ENCODE measurements around the gene CELSR2.
A peak's percentile ranks its signal among the peaks of the same experiment; 100 is the strongest.
"Not testable (repeated sequence)": the region's sequence is repeated elsewhere in the genome, so short reads cannot be mapped to it uniquely, and the experiment has no call there.

Gene CELSR2, protein sequence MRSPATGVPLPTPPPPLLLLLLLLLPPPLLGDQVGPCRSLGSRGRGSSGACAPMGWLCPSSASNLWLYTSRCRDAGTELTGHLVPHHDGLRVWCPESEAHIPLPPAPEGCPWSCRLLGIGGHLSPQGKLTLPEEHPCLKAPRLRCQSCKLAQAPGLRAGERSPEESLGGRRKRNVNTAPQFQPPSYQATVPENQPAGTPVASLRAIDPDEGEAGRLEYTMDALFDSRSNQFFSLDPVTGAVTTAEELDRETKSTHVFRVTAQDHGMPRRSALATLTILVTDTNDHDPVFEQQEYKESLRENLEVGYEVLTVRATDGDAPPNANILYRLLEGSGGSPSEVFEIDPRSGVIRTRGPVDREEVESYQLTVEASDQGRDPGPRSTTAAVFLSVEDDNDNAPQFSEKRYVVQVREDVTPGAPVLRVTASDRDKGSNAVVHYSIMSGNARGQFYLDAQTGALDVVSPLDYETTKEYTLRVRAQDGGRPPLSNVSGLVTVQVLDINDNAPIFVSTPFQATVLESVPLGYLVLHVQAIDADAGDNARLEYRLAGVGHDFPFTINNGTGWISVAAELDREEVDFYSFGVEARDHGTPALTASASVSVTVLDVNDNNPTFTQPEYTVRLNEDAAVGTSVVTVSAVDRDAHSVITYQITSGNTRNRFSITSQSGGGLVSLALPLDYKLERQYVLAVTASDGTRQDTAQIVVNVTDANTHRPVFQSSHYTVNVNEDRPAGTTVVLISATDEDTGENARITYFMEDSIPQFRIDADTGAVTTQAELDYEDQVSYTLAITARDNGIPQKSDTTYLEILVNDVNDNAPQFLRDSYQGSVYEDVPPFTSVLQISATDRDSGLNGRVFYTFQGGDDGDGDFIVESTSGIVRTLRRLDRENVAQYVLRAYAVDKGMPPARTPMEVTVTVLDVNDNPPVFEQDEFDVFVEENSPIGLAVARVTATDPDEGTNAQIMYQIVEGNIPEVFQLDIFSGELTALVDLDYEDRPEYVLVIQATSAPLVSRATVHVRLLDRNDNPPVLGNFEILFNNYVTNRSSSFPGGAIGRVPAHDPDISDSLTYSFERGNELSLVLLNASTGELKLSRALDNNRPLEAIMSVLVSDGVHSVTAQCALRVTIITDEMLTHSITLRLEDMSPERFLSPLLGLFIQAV (N-terminal part only)

DNA sequence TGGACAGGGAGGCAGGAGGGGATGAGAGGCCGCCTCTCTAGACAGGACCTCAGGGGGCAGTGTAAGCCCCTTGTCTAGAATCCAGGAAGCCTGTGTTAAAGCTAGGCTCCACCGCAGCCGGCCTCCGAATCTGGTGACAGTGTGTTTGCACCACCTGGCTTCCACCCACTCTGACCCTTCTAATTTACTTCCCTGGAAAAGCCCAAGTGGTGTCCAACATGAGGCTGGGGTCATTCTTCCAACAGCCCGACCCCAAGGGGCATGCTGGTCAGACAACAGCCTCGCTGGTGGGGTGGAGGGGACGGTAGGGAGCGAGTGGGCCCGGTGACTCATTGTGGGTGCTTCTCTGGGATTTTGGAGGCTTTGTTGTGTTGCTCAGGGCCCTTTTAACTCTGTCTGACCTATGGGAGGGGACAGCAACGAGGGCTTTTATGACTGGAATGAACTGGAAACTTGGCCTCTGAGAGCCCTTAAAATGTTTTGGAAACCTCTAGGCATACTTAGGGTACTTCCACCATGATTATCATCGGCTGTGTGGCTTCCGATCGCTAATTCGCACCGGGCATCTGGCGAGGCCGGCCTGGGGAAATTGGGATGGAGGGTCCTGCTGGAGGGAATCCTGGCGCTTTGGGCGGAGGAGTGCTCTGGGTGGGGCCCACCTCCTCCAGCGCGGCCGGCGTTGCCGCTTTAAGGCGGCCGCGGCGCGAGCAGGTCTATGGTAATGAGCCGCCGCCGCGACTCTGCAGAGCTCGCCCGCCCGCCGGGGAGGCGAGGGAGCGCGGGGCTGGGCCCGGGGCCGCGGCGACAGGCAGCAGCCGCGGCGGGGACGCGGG lies at the start of gene CELSR2:
Gene CELSR2 (plus strand): TSS at position 743 of the 833 bp plus-strand sequence. CDS start 541 bp downstream, outside the sequence.
- DNase-seq, result peak; percentile 58

DNA sequence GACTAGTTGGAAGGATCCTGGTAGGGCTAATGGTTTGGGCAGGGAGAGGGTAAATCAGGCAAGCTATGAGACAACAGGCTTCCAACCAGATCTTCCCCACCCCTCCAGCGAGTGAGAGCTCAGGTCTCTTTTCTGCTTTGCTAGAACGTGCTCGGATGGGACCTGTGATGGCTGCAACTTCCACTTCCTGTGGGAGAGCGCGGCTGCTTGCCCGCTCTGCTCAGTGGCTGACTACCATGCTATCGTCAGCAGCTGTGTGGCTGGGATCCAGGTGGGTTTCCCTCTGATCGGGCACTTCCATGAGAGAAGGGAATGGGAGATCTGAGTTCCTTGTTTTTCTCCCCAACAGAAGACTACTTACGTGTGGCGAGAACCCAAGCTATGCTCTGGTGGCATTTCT lies 49.6 kb upstream of the CELSR2 start:
- DNase-seq, result no peak

DNA sequence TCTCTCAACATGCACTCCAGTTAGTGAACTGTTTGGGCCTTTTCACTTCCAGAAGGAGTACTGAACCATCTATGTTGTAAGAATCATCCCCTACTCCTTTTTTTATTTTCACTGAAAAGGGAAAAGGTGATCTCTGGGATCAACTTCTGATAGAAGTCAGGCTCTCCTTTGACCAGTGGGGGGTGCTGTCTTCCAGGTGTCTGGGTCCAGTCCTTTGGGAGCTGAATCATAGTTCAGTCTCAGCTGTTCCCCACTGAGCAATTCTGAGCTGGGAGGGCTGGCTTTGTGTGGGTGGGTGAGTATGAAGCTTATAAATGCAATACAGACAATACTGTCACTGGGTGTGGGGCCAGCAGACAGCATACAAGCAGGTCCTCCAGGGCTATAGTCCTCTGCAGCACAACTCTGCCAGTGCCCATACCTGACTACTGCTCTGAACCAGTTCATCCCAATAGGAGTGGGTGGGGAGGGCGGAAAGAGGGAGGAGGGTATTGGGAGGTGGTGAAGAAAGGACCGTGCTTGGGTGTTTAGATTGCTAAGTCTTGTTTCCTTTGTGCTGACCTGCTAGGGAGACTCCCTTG lies 48.1 kb upstream of the CELSR2 start:
- peak; percentile 41 for DNase-seq

DNA sequence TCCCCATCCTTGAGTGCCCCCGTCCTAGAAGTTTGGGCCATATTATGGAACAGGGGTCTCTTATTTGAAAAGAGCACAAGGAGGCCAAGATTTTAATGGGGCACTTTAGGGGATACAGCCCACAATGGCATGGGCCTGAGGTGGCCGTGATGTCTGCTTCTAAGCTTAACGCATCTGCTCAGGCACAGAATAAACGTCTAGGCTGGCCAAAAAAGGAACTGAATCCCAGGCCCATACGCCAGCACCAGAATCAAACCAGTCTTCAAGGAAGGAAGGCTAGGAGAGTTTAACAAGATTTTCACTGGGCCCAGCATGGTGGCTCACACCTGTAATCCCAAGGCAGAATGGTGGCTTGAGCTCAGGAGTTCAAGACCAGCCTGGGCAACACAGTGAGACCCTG lies 44.9 kb upstream of the CELSR2 start:
- DNase-seq, result no peak

DNA sequence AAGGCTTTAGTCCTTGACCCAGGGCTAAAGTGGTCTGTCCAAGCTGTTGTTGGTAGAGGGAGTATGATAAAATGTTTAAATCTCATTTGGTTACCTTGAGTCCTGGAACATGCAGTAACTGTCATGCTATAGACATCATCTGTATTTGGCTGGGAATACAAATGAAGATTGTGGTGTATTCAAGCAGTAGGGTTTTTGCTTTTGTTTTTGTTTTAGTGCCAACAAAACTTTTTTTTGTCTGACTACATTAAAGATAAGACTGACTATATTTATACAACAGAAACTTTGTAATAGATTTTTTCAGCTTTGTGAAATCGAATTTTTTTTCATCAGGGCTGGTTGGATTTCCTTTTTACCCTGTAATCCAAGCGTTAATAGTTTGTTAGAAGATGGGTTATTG lies 43.0 kb upstream of the CELSR2 start:
- DNase-seq, result no peak

DNA sequence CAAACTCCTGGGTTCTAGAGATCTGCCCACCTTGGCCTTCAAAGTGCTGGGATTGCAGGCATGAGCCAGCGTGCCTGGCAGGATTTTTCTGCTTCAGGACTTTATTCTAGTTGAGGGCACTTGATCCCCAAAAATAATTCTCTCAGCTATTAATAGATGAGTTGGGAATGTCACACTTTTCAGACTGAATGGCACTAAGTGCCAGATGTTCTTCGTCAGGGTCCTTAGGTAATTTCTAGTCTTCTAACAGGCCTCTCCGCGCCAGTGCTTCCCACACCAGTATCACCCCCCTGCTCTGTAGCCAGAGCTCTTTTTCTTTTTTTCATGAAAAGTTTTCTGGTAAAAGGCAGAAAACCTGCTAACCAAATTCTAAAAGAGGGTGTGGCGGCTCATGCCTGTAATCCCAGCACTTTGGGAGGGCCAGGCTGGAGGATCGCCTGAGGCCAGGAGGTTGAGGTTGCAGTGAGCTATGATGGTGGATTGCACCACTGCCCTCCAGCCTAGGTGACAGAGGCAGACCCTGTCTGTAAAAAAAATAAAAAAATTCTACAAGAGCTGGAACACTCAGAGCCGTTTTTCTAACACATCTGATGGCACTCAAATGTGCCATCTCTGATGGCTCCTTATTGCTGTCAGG lies 41.8 kb upstream of the CELSR2 start:
- DNase-seq, result no peak

DNA sequence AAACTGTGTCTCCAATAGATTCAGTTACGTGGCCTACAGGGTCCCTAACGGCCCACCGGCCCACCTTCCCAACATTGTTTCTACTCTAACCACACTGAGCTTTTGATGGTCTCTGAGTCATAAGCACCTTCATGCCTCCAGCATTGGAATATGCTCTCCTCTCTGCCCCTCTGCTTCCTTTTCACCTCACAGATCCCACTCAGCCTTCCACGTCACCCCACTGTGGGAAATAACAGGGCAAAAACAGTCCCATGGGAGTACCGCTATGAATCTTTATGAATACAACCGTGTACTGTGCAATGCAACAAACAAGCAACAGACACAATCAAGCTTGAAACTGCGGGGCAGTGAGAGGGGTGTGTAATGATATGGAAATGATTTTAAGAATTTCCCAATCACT lies 40.9 kb upstream of the CELSR2 start:
- DNase-seq, result no peak

DNA sequence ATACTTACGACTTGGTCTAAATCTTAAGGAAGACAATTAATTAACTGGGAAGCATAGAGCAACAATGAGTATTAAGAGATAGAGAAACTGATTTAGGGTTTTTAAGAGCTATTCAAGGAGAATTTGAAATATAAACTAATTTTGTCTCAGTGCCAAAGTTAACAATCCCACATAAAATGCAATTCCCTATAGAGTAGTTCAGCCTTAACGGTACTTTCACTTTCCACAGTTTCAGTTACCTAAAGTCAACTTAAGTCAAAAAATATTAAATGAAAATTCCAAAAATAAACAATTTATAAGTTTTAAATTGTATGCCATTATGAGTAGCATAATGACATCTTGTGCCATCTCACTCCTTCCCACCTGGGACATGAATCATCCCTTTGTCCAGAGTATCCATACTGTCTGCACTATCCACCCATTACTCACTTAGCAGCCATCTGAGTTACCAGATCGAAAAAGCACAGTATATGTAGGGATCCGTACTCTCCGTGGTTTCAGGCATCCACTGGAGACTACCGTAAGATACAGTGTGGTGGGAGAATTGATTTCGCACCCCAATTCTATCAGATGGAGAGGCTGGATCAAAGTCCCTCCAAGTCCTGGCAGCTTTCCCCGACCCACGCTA lies 40.4 kb upstream of the CELSR2 start:
- DNase-seq, result no peak

DNA sequence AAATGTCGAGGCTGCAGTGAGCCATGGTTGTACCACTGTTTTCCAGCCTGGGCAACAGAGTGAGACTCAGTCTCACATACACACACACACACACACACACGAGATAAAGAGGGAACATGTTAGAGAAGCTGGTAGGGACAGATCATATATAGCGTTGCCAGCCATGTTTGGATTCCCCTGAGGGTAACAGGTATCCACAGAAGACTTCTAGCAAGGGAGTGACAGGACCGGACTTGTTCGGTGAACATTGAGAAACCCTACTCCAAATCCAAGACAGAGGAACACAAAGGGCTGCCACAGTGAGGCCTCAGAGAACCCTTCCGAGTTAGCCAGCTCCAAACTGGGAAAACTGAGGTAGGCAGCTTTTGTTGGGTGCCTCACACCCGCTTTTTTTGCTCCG lies 39.3 kb upstream of the CELSR2 start:
- DNase-seq, result peak; percentile 79

DNA sequence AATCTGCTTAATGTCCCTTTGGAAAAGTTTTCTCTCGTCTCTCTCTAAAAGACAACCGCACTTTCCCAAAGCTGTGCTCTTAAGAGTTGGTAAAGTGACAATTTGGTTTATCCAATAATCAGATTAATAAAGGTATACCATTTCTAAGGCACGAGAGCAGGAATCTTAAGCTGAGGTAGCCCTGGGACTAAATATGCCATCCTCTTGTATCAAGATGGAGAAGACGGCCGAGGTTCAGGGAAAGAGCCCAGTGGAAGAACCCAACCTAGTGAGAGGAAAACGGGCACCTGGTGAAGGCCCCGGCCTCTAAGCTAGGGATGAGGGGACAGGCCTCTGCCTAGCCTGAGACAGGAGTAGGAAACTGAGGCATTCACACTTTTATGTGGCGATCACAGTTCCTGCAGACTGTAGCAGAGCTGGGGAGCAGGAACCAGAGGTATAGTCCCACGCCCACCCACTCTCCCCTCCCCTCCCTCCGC lies 36.0 kb upstream of the CELSR2 start:
- DNase-seq, result no peak

DNA sequence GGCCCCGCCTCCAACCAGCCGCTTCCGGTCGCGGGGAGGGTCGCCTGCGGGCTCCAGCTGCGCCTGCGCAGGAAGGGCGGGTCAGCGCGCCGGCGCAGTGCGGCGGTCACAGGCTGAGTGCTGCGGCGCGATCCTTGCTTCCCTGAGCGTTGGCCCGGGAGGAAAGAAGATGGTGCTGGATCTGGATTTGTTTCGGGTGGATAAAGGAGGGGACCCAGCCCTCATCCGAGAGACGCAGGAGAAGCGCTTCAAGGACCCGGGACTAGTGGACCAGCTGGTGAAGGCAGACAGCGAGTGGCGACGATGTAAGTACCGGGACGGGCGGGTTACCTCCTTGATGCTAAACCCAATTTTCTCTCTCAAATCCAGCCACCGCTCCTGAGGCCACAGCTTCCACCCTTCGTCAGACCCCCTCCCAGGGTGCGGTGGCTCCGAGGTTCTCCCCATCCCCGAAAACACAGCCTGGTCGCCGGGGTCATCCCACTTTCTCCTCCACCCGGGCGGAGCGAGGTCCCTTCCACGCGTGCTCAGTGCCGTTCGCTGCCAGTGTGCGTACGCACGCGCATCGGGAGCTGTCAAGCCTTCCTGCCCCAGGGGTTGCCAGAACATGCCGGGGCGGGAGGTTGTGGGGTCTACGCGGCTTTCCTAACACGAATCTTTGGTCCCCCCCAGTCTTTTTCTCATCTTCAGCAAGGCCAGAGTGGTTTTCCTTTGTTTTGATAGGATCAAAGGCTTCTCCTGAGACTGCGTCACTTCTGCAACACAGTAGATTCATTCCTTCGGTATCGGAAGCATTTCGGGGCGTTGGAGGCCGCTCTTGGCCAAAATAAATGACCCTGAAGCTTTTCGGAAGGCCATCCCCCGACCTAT lies 35.3 kb upstream of the CELSR2 start, which contains the start of gene SARS1:
Gene SARS1 (plus strand): TSS at position 95 of the 870 bp plus-strand sequence. CDS start 75 bp downstream, at position 170.
- DNase-seq, result peak; percentile 85

DNA sequence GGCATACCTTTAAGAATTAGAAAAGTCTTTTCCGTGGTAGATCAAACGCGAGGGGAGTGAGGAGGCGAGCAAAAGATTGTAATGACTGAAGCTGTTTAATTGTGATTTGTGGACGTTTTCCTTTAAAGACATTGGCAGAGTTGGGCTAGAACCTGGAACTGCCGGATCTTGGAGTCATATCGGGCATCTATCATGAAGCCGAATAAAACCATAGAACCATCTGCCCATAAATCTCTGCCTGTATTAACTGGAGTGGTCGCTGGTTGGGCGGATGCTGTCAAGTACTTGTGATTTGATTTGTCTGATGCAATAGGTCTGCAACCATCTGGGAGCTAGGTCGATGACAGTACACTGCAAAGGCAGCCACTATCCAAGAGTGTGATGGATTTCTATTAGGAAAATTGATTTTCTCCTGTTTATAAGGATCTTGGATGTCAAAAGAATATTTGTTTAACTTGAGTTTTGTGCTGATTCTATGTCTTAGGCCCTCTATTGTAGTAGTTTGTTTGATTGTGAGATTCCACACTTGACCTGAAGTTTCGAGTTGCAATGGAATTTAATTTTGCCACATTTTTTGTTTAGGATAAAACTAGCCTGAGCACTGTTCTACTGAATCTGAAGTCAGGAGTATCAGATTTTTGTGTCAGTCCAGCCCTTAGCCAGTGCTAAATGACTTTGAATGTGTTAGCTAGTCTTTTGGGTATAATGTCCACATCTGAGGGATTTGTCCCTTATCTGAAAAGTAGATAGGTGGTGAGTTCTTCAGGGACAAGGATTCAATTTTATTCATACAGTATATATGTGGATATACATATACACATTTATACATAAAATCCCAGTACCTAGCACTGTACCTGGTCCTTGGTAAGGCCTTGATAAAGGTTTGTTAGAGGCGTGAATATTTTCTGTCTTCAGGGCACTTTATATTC lies 34.4 kb upstream of the CELSR2 start:
- DNase-seq, result peak; percentile 90

DNA sequence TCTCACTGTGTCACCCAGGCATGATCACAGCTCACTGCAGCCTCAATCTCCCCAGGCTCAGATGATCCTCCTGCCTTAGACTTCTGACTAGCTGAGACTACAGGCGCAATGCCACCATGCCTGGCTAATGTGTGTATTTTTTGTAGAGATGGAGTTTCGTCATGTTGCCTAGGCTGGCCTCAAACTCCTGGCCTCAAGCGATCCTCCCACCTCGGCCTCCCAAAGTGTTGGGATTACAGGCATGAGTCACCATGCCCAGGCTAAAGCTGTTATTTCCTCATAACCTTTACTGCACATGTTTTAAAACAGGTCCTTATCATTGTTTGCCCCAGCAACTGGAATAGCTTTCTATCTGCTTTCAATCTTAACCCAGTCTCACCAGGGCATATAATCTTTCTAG lies 32.7 kb upstream of the CELSR2 start:
- DNase-seq, result no peak

DNA sequence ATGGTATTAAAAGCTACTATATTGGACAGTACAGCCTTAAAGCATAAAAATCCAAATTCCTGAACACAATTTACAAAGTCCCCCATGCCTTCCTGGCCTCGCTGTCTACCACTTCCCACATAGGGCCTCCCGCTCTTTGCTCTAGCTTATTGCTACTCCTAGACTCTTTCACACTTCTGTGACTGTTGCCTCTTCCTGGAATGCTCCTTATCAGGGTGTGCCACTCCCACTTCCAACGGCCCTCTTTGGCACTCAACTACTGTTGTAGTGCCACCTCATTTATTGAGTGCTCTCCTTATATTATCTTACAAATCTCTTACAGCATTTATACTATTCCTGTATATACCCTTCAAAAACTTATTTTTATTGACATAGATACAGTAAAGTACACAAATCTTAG lies 30.8 kb upstream of the CELSR2 start:
- no peak for DNase-seq

DNA sequence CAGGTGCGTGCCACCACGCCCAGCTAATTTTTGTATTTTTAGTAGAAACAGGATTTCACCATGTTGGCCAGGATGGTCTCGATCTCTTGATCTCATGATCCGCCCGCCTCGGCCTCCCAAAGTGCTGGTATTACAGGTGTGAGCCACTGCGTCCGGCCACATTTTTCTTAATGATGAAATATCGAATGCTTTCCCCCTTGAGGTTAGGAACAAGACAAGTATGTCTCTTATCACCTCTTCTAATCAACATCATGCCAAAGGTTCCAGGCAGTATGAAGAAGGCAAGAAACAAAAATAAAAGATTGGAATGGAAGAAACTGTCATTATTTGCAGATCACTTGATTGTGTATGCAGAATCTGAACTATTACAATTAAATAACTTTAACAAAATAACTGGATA lies 28.1 kb upstream of the CELSR2 start:
- DNase-seq, result not testable (repeated sequence)

DNA sequence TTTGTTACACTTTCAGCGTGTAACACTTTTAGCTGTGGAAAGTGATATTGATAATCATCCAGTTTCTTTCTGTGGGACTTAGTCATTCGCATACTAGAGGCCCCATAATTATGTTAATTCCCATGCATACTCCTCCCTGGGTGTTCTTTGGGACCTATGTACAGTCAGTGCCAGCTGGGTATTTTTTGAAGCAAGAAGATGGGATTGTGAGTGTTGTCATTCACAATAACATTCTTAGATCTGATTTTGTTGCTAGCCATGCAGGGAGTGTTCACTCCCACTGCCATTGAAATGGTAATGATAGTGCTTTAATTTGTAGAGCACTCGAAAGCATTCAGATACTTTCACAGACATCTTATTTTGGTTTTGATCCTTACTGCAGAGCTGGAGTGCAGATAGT lies 24.0 kb upstream of the CELSR2 start:
- no peak for DNase-seq

DNA sequence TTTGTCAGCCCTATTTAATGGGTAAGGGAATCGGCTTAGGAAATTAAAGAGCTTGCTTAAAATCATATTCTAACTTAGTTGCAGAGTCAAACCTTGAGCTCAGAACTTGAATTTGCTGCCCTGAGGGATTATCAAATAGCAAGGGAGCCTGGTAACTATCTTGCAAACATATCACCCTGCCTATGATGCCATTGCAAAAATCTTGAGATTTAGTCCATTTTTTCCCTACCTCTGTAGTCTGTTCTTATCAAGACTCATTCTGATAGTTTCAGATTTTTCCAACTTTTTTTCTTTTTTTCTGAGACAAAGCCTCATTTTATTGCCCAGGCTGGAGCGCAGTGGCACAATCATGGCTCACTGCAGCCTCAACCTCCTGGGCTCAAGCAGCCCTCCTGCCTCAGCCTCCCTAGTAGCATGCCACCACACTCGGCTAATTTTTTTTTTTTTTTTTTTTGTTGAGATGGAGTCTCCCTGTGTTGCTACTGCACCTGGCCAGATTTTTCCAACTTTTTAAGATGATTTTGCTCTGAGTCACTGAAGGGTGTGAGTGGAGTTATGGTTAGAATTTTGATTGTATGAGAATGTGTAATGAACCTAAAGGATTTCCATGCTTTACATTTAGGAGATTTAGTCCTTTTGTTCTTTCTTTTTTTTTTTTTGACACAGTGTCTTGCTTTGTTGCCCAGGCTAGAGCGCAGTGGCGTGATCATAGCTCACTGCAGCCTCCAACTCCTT lies 23.5 kb upstream of the CELSR2 start:
- no peak for DNase-seq

DNA sequence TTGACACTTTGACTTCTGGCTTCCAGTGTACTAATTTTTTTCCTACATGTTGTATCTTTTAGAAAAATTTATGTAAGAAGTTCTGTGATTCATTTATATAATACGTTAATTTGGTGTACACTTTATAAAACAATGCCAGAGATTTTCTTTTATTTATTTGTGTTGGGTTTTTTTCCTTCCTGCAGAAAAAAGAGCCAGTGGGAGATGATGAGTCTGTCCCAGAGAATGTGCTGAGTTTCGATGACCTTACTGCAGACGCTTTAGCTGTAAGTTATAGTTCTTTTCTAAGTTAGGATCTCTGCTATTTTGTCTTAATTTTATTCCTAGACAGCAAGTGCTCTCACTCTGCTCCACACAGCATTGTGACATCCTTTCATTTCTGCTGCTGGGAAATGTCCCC lies 21.2 kb upstream of the CELSR2 start:
- DNase-seq, result no peak

Measured in NCI-H2171 treated with DMSO at 0.1 percent for 48 hours (cell line).